ENCODE data around the gene FUT3. TPM values are rescaled to one million over a fixed set of nuclear protein-coding genes. Genes with fewer than 3 reads are reported as not detected.

FUT3 gene
- total and polyA plus RNA-seq, 2 of the 4 experiments (the other 2 are of a cell fraction), result not detected

DNA sequence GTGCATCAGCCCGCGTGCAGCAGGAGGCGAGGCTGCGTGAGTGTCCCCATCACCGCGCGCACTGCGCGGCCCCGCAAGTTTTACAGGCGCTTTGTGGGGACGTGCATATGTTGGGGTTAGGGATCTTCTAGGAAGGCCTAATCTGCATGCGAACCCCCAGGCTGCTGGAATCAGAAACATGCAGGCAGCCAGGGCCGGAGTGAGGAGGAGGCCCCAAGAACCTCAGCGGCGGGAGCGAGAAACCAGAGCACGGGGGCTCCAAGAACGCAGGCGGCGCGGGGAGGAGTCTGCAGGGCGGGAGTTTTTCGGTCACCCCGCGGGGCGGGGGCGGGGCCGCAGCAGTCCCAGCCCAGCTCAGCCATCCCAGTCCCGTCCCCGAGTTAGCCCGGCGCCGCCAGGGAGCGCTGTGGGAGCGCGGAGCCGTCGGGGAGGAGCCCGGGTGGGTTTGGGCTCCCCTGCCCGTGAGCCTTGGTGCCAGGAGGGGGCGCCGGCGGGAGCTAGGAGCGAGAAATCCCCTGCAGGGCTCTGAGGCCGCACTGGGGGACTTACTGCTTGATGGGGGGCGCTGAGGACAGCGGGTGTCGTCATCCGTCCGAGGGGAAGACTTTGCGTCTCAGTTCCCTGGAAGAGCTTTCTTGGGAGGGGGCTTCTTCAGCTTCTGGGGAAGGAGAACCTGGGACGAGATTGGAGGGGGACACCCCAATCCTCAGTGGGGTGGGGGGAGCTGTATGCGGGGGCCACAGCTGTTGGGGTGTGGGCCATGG is 47.3 kb downstream of the FUT3 start:
- Histone ChIP-seq H2BK120ac (ENCODE audit: low read depth, low read length) (no peak overlapping the region), H4K5ac (ENCODE audit: low read depth, low read length) (no peak overlapping the region), H3K4me3 (ENCODE audit: insufficient read depth, low read depth, low read length) (peak overlapping the region; percentile 10), H2AFZ (replicated peaks; ENCODE audit: low read length, poor library complexity) (peak overlapping the region; percentile 94), H2AK5ac (ENCODE audit: low read depth, low read length) (peak overlapping the region; percentile 43), H3K23ac (ENCODE audit: low read depth, low read length) (0 out of 2 replicates have a peak overlapping the region, but pooled peaks have one; percentile 3), H3K4ac (ENCODE audit: low read depth, low read length) (peak overlapping the region; percentile 24), H3K9me1 (ENCODE audit: insufficient read depth, low read length) (no peaks in the 10 kb centered on the region), H3K18ac (ENCODE audit: low read depth, low read length) (no peak overlapping the region), H3K9ac (ENCODE audit: low read depth, low read length) (peak overlapping the region; percentile 3; the same call in 1 of the 2 replicates), H4K20me1 (ENCODE audit: insufficient read depth, low read length) (no peaks in the 10 kb centered on the region), H2BK20ac (ENCODE audit: low read depth, low read length) (no peak overlapping the region), H3K27me3 (ENCODE audit: control insufficient read depth, insufficient read depth, low read length) (peaks cover 30% of the 10 kb centered on the region), H2AK9ac (replicated peaks; ENCODE audit: low read depth, low read length, poor library complexity) (peak overlapping the region; percentile 31), H3K27ac (ENCODE audit: insufficient read depth, low read length) (no peak overlapping the region; the same call in 1 of the 2 replicates), H2BK15ac (ENCODE audit: low read depth, low read length) (no peak overlapping the region), H3K14ac (replicated peaks; ENCODE audit: low read depth, low read length) (no peak overlapping the region), H3K56ac (ENCODE audit: extremely low read depth, insufficient read depth, low read length) (no peak overlapping the region), H4K91ac (ENCODE audit: insufficient read depth, low read depth, low read length) (peak overlapping the region; percentile 38; the same call in 1 of the 2 replicates), H2BK5ac (ENCODE audit: low read depth, low read length, poor library complexity, severe bottlenecking) (no peak overlapping the region), H3K9me3 (ENCODE audit: control insufficient read depth, insufficient read depth, low read length) (no peaks in the 10 kb centered on the region), H4K8ac (ENCODE audit: low read depth in 2 of 2, low read length in 2 of 2) (peak overlapping the region; percentile 31 to 88; a peak in 2 of 4 replicates), H3K4me2 (ENCODE audit: low read depth, low read length) (peak overlapping the region; percentile 60), H3K4me1 (ENCODE audit: control insufficient read depth, insufficient read depth, low read length) (peaks cover 3% of the 10 kb centered on the region; the same call in 1 of the 2 replicates), H3K36me3 (ENCODE audit: control insufficient read depth, insufficient read depth, low read length) (no peaks in the 10 kb centered on the region), H3K79me1 (ENCODE audit: low read depth in 1 of 2, low read length in 2 of 2) (no peaks in the 10 kb centered on the region)
- ATAC-seq (ENCODE audit: low read depth) (peak; percentile 97), DNase-seq (peak; percentile 77)
- in situ Hi-C loops (cut with MboI; ENCODE audit: low sequenced_read_pairs) (loop anchor here (5.0 to 10.0 kb wide), 2 partner anchors 88 to 221 kb away; no protein-coding TSS in a partner anchor), intact Hi-C loops (cut with micrococcal nuclease) (loop anchor here (1.0 to 10.0 kb wide), 3 partner anchors 88 to 218 kb away; no protein-coding TSS in a partner anchor), dilution Hi-C loops (cut with HindIII; ENCODE audit: low sequenced_read_pairs, unreplicated experiment) (no loop called here)
- CTCF ChIA-PET, result interaction anchor here (0.6 to 1.9 kb wide), 26 partner anchors 9 to 322 kb away, joined by 3 to 37 read pairs (median 5); partner anchors contain the start of genes DUS3L, NDUFA11 and VMAC
- BruUV-seq (replicated peaks), result no TSS peak
- POLR2A ChIA-PET (ENCODE audit: unreplicated experiment), result interaction anchor here (0.9 to 1.5 kb wide), 3 partner anchors 24 to 99 kb away, joined by 3 to 4 read pairs (median 3); no protein-coding TSS in a partner anchor
- WGBS, 2 experiments (ENCODE audit: extremely low coverage in 2 of 2, insufficient read length in 1 of 2), result 2% methylated on average over 34 of the region's 54 CpGs; no CpG with 5 or more reads in 1 of the 2 experiments
- TF ChIP-seq POLR2A (IDR thresholded peaks at IDR 0.05; ENCODE audit: low read depth, low read length), result peak; percentile 50; the same call in 1 of the 2 replicates
- no peak for TF ChIP-seq FOS (IDR thresholded peaks at IDR 0.05; ENCODE audit: low read depth, low read length)
- TF ChIP-seq SMC3 (IDR thresholded peaks at IDR 0.05; ENCODE audit: low read depth, low read length), result peak; percentile 99
- TF ChIP-seq, protein P1, sequence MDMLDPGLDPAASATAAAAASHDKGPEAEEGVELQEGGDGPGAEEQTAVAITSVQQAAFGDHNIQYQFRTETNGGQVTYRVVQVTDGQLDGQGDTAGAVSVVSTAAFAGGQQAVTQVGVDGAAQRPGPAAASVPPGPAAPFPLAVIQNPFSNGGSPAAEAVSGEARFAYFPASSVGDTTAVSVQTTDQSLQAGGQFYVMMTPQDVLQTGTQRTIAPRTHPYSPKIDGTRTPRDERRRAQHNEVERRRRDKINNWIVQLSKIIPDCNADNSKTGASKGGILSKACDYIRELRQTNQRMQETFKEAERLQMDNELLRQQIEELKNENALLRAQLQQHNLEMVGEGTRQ (IDR thresholded peaks at IDR 0.05; ENCODE audit: low read depth, low read length), result no peak
- TF ChIP-seq MXI1 (IDR thresholded peaks at IDR 0.05; ENCODE audit: borderline replicate concordance, low read depth, low read length), result peak; percentile 19; the same call in 1 of the 2 replicates
- TF ChIP-seq MAZ (IDR thresholded peaks at IDR 0.05; ENCODE audit: borderline replicate concordance, low read depth, low read length), result peak; percentile 85
- TF ChIP-seq CHD1 (IDR thresholded peaks at IDR 0.05; ENCODE audit: low read depth, low read length), result no peak
- no peak for TF ChIP-seq RCOR1 (IDR thresholded peaks at IDR 0.05; ENCODE audit: insufficient replicate concordance, low read length)
- TF ChIP-seq, protein P2, sequence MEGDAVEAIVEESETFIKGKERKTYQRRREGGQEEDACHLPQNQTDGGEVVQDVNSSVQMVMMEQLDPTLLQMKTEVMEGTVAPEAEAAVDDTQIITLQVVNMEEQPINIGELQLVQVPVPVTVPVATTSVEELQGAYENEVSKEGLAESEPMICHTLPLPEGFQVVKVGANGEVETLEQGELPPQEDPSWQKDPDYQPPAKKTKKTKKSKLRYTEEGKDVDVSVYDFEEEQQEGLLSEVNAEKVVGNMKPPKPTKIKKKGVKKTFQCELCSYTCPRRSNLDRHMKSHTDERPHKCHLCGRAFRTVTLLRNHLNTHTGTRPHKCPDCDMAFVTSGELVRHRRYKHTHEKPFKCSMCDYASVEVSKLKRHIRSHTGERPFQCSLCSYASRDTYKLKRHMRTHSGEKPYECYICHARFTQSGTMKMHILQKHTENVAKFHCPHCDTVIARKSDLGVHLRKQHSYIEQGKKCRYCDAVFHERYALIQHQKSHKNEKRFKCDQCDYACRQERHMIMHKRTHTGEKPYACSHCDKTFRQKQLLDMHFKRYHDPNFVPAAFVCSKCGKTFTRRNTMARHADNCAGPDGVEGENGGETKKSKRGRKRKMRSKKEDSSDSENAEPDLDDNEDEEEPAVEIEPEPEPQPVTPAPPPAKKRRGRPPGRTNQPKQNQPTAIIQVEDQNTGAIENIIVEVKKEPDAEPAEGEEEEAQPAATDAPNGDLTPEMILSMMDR (conservative IDR thresholded peaks at IDR 0.05; ENCODE audit: low read depth, low read length), result peak; percentile 100
- TF ChIP-seq, protein P3, sequence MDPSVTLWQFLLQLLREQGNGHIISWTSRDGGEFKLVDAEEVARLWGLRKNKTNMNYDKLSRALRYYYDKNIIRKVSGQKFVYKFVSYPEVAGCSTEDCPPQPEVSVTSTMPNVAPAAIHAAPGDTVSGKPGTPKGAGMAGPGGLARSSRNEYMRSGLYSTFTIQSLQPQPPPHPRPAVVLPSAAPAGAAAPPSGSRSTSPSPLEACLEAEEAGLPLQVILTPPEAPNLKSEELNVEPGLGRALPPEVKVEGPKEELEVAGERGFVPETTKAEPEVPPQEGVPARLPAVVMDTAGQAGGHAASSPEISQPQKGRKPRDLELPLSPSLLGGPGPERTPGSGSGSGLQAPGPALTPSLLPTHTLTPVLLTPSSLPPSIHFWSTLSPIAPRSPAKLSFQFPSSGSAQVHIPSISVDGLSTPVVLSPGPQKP (IDR thresholded peaks at IDR 0.05; ENCODE audit: borderline replicate concordance, low read depth, low read length), result no peak
- TF ChIP-seq RFX5 (IDR thresholded peaks at IDR 0.05; ENCODE audit: low read depth, low read length), result no peak
- no peak for TF ChIP-seq MAFK (IDR thresholded peaks at IDR 0.05; ENCODE audit: low read depth, low read length)
- no peak for TF ChIP-seq BHLHE40 (IDR thresholded peaks at IDR 0.05; ENCODE audit: low read depth, low read length)
